HepG2 (cell line): ENCODE results near the gene MPC1L. TPM values are rescaled to one million over a fixed set of nuclear protein-coding genes. Genes with fewer than 3 reads are reported as not detected.

Source experiments
- EP300 ChIP-seq, 3 experiments: sonication (generic) in 1 of 3; formaldehyde crosslinking in 1 of 3; IDR thresholded peaks; 2 replicates each; pipeline versions ENCODE4 v1.5.1 to v1.6.1; 2011 to 2020; ENCODE audit warnings: low read depth in 2 of 3, low read length in 2 of 3, borderline replicate concordance in 1 of 3, improper control_type of control experiment in 1 of 3, mild to moderate bottlenecking in 1 of 3, missing genetic modification reagents in 1 of 3, moderate library complexity in 1 of 3
- FOXK1 ChIP-seq: sonication (generic); formaldehyde crosslinking; IDR thresholded peaks from 2 replicates; pipeline ENCODE4 v1.4.0; 2020; ENCODE audit warnings: low read depth, missing genetic modification reagents, borderline replicate concordance
- MIER2 ChIP-seq: IDR thresholded peaks from 2 replicates; pipeline ENCODE4 v1.6.1; 2016; ENCODE audit warnings: missing biosample characterization, missing genetic modification reagents
- ZFY ChIP-seq: sonication (generic); formaldehyde crosslinking; IDR thresholded peaks from 2 replicates; pipeline ENCODE4 v1.4.0; 2020; ENCODE audit warnings: missing genetic modification reagents
- ZNF34 ChIP-seq: sonication (generic); formaldehyde crosslinking; IDR thresholded peaks from 2 replicates; pipeline ENCODE4 v1.4.0; 2020; ENCODE audit warnings: mild to moderate bottlenecking, missing genetic modification reagents, borderline replicate concordance
- polyA plus RNA-seq, 8 experiments: library from polyadenylated mRNA; depleted of rRNA in 3 of 8; stranded (reverse) in 7 of 8; unstranded in 1 of 8; fragments of >200 nt; fragmentation: Illumina TruSeq in 4 of 8; extraction: Trizol in 4 of 8; gene quantifications; 2 replicates each; pipeline versions ENCODE4 v1.2.1 to v1.2.3, GENCODE V29; 2011 to 2016; ENCODE audit warnings: low read depth in 4 of 8, missing spikeins in 1 of 8, mixed read lengths in 1 of 8; ENCODE audit not compliant: insufficient read depth in 1 of 8
- total RNA-seq, 5 experiments: library from RNA; depleted of rRNA; stranded (reverse); fragments of >200 nt; fragmentation: Illumina TruSeq; extraction: Trizol; gene quantifications; 2 replicates each; pipeline ENCODE4 v1.2.3, GENCODE V29; 2016; ENCODE audit warnings: low read depth in 1 of 5
- TF ChIP-seq, protein P1 (sequence below): sonication (generic); formaldehyde crosslinking; IDR thresholded peaks from 2 replicates; pipeline ENCODE4 v1.5.1; 2020; ENCODE audit warnings: mild to moderate bottlenecking, missing genetic modification reagents, borderline replicate concordance
- TF ChIP-seq, protein P2 (sequence below): sonication (generic); formaldehyde crosslinking; IDR thresholded peaks from 2 replicates; pipeline ENCODE4 v1.4.0; 2020; ENCODE audit warnings: mild to moderate bottlenecking, missing genetic modification reagents

Gene MPC1L
- total and polyA plus RNA-seq, 2 of the 13 experiments (the other 11 are each of a cell fraction or from before 2014, with no cell fraction given), result not detected

GRCh38 chrX:40647307-40648197 lies 24.3 kb downstream of the MPC1L start, which contains the start of gene CXorf38 (continued):
- TF ChIP-seq, protein P1, sequence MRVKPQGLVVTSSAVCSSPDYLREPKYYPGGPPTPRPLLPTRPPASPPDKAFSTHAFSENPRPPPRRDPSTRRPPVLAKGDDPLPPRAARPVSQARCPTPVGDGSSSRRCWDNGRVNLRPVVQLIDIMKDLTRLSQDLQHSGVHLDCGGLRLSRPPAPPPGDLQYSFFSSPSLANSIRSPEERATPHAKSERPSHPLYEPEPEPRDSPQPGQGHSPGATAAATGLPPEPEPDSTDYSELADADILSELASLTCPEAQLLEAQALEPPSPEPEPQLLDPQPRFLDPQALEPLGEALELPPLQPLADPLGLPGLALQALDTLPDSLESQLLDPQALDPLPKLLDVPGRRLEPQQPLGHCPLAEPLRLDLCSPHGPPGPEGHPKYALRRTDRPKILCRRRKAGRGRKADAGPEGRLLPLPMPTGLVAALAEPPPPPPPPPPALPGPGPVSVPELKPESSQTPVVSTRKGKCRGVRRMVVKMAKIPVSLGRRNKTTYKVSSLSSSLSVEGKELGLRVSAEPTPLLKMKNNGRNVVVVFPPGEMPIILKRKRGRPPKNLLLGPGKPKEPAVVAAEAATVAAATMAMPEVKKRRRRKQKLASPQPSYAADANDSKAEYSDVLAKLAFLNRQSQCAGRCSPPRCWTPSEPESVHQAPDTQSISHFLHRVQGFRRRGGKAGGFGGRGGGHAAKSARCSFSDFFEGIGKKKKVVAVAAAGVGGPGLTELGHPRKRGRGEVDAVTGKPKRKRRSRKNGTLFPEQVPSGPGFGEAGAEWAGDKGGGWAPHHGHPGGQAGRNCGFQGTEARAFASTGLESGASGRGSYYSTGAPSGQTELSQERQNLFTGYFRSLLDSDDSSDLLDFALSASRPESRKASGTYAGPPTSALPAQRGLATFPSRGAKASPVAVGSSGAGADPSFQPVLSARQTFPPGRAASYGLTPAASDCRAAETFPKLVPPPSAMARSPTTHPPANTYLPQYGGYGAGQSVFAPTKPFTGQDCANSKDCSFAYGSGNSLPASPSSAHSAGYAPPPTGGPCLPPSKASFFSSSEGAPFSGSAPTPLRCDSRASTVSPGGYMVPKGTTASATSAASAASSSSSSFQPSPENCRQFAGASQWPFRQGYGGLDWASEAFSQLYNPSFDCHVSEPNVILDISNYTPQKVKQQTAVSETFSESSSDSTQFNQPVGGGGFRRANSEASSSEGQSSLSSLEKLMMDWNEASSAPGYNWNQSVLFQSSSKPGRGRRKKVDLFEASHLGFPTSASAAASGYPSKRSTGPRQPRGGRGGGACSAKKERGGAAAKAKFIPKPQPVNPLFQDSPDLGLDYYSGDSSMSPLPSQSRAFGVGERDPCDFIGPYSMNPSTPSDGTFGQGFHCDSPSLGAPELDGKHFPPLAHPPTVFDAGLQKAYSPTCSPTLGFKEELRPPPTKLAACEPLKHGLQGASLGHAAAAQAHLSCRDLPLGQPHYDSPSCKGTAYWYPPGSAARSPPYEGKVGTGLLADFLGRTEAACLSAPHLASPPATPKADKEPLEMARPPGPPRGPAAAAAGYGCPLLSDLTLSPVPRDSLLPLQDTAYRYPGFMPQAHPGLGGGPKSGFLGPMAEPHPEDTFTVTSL, result no peak
- TF ChIP-seq MIER2 (CRISPR knock-in tag) (no peak), FOXK1 (CRISPR knock-in tag) (no peak), EP300 (IDR thresholded peaks at IDR 0.05; ENCODE audit: low read depth in 2 of 2, low read length in 2 of 2) (no peak), EP300 (CRISPR knock-in tag; IDR thresholded peaks at IDR 0.05; ENCODE audit: borderline replicate concordance) (no peak), ZNF34 (CRISPR knock-in tag) (no peak), ZFY (CRISPR knock-in tag) (peak; percentile 90)
- TF ChIP-seq, protein P2, sequence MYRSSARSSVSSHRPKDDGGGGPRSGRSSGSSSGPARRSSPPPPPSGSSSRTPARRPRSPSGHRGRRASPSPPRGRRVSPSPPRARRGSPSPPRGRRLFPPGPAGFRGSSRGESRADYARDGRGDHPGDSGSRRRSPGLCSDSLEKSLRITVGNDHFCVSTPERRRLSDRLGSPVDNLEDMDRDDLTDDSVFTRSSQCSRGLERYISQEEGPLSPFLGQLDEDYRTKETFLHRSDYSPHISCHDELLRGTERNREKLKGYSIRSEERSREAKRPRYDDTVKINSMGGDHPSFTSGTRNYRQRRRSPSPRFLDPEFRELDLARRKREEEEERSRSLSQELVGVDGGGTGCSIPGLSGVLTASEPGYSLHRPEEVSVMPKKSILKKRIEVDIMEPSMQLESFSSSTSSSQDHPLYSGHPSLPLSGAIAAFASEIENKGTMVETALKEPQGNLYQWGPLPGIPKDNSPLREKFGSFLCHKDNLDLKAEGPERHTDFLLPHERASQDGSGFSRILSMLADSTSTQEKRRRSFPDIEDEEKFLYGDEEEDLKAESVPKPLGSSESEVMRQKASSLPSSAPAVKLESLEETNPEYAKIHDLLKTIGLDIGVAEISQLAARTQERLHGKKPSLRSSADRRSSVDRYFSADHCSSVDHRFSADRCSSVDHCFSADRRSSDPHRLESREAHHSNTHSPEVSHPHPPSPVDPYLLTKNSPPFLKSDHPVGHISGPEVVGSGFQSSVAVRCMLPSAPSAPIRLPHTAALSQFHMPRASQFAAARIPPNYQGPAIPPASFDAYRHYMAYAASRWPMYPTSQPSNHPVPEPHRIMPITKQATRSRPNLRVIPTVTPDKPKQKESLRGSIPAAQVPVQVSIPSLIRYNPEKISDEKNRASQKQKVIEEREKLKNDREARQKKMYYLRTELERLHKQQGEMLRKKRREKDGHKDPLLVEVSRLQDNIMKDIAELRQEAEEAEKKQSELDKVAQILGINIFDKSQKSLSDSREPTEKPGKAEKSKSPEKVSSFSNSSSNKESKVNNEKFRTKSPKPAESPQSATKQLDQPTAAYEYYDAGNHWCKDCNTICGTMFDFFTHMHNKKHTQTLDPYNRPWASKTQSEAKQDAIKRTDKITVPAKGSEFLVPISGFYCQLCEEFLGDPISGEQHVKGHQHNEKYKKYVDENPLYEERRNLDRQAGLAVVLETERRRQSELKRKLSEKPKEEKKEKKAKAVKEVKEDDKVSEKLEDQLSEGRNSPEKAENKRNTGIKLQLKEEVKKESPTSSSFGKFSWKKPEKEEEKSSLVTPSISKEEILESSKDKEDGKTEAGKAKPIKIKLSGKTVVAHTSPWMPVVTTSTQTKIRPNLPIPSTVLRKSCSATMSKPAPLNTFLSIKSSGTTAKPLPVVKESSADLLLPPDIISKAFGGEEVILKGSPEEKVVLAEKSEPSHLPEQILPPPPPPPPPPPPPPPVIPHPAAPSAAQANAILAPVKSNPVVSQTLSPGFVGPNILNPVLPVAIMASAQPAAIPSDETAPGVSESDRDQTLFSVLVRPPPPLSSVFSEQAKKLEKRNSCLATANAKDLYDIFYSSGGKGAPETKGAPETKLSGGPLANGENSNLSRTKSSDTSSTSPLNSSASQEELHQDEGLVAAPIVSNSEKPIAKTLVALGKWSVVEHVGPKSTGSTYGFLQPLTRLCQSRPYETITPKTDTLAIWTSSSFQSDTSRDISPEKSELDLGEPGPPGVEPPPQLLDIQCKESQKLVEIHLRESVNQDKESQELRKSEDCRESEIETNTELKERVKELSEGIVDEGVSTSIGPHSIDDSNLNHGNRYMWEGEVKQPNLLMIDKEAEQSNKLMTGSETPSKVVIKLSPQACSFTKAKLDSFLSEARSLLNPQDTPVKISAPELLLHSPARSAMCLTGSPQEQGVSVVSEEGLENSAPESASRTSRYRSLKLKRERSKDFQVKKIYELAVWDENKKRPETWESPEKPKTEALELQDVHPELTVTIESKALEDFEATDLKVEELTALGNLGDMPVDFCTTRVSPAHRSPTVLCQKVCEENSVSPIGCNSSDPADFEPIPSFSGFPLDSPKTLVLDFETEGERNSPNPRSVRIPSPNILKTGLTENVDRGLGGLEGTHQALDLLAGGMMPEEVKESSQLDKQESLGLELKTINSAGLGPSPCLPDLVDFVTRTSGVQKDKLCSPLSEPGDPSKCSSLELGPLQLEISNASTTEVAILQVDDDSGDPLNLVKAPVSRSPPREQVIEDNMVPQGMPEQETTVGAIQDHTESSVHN (CRISPR knock-in tag), result no peak
